PC-3 (cell line): ENCODE data around the gene BICRAL. TPM values are rescaled to one million over a fixed set of nuclear protein-coding genes. Genes with fewer than 3 reads are reported as not detected.
"Not testable (repeated sequence)": the region's sequence is repeated elsewhere in the genome, so short reads cannot be mapped to it uniquely, and the experiment has no call there.

Experiments
- ATAC-seq: fragments of 200-7000 bp; cut with Tn5 transposase; 2 replicates; pipeline ENCODE4 v1.9.1; 2020; ENCODE audit warnings: mild to moderate bottlenecking, moderate library complexity
- BruUV-seq: library from RNA; stranded (reverse); fragments of 400-500 nt; replicated peaks from 2 replicates; lab custom pipeline; 2021; lab: Mats Ljungman, UMichigan
- CTCF ChIA-PET: fragments of 300-600 bp; sonication (Branson Sonifier 250); formaldehyde crosslinking; loops from one replicate; lab custom pipeline; 2022; ENCODE audit warnings: antibody characterized with exemption; lab: Charles Lee
- POLR2A ChIA-PET: fragments of 300-600 bp; sonication (Branson Sonifier 250); formaldehyde crosslinking; loops from one replicate; lab custom pipeline; 2022; ENCODE audit warnings: antibody characterized with exemption; ENCODE audit not compliant: unreplicated experiment; lab: Charles Lee
- DNase-seq: peaks from one replicate; pipeline ENCODE4 v3.0.0-alpha.2; 2015
- H2AFZ ChIP-seq: fragments of 300-600 bp; sonication (generic); 2 replicates; pipeline ENCODE4 v1.6.0; 2016; ENCODE audit warnings: antibody characterized with exemption, low read length
- H3F3A ChIP-seq: fragments of 300-600 bp; sonication (generic); one replicate; pipeline ENCODE4 v1.6.0; 2017; ENCODE audit warnings: antibody characterized with exemption, low read length, control low read depth, mild to moderate bottlenecking; ENCODE audit not compliant: unreplicated experiment
- H3K27ac ChIP-seq: fragments of 300-600 bp; sonication (generic); 2 replicates; pipeline ENCODE4 v1.5.1; 2016; ENCODE audit warnings: mild to moderate bottlenecking, low read length
- H3K27me3 ChIP-seq: fragments of 300-600 bp; sonication (generic); 2 replicates; pipeline ENCODE4 v1.6.1; 2016; ENCODE audit warnings: low read length, mixed read lengths
- H3K36me3 ChIP-seq: fragments of 300-600 bp; sonication (generic); 2 replicates; pipeline ENCODE4 v1.6.1; 2016; ENCODE audit warnings: low read depth, mixed run types, low read length, mixed read lengths
- H3K4me1 ChIP-seq: fragments of 300-600 bp; sonication (generic); 2 replicates; pipeline ENCODE4 v1.5.1; 2016; ENCODE audit warnings: low read length; ENCODE audit not compliant: insufficient read depth
- H3K4me2 ChIP-seq: fragments of 300-600 bp; sonication (generic); 2 replicates; pipeline ENCODE4 v1.6.0; 2016; ENCODE audit warnings: low read length
- H3K4me3 ChIP-seq: fragments of 300-600 bp; sonication (generic); 2 replicates; pipeline ENCODE4 v1.5.1; 2016; ENCODE audit warnings: mild to moderate bottlenecking, low read length, mixed read lengths
- H3K79me2 ChIP-seq: fragments of 300-600 bp; sonication (generic); 2 replicates; pipeline ENCODE4 v1.6.1; 2017; ENCODE audit warnings: low read length, mixed read lengths
- H3K9ac ChIP-seq: fragments of 300-600 bp; sonication (generic); 2 replicates; pipeline ENCODE4 v1.6.0; 2016; ENCODE audit warnings: mild to moderate bottlenecking, low read length
- H3K9me2 ChIP-seq: fragments of 300-600 bp; sonication (generic); replicated peaks from 2 replicates; pipeline ENCODE4 v1.6.1; 2016; ENCODE audit warnings: mixed run types, low read length, mixed read lengths
- H3K9me3 ChIP-seq: fragments of 300-600 bp; sonication (generic); 2 replicates; pipeline ENCODE4 v1.6.1; 2016; ENCODE audit warnings: low read length, mixed read lengths
- H4K20me1 ChIP-seq: fragments of 300-600 bp; sonication (generic); 2 replicates; pipeline ENCODE4 v1.6.1; 2016; ENCODE audit warnings: low read length, mixed read lengths
- CTCF ChIP-seq: fragments of 300-600 bp; sonication (generic); conservative IDR thresholded peaks from 2 replicates; pipeline ENCODE4 v1.5.1; 2017; ENCODE audit warnings: antibody characterized with exemption, low read depth, mild to moderate bottlenecking, low read length
- EZH2 ChIP-seq: fragments of 300-600 bp; sonication (generic); IDR thresholded peaks from one replicate; pipeline ENCODE4 v1.6.1; 2017; ENCODE audit warnings: antibody characterized with exemption, mild to moderate bottlenecking, low read length; ENCODE audit not compliant: unreplicated experiment
- EZH2phosphoT487 ChIP-seq: fragments of 300-600 bp; sonication (generic); IDR thresholded peaks from 2 replicates; pipeline ENCODE4 v1.6.1; 2018; ENCODE audit warnings: mild to moderate bottlenecking, antibody characterized with exemption, low read length, borderline replicate concordance
- intact Hi-C: fragments of 100-400 bp; cut with micrococcal nuclease; formaldehyde crosslinking; loops from 2 replicates; pipeline ENCODE4 v1.9.0; 2023
- total RNA-seq: library from RNA; depleted of rRNA; stranded (reverse); fragments of >200 nt; gene quantifications from 2 replicates; pipeline ENCODE4 v1.2.3, GENCODE V29; 2014

Gene BICRAL
- total RNA-seq, 1 experiment from 2014 or later: 3.3 TPM

- no peak overlapping the region for H3K4me3 ChIP-seq
- H3K4me1 ChIP-seq: peaks cover 5% of the 10 kb centered on the region
- no peak overlapping the region for H3K27ac ChIP-seq
- H3K36me3 ChIP-seq: no peaks in the 10 kb centered on the region
- H4K20me1 ChIP-seq: no peaks in the 10 kb centered on the region
- no peak overlapping the region for H3K4me2 ChIP-seq
- TF ChIP-seq EZH2phosphoT487: no peak
- no peak for TF ChIP-seq EZH2
- no peak for TF ChIP-seq CTCF
- no TSS peak for BruUV-seq
- H3K9ac ChIP-seq: no peak overlapping the region
- intact Hi-C loops: no loop called here
- no peak overlapping the region for H2AFZ ChIP-seq
- POLR2A ChIA-PET: no interaction called here
- no peak for DNase-seq
- no peaks in the 10 kb centered on the region for H3K27me3 ChIP-seq
- no peaks in the 10 kb centered on the region for H3F3A ChIP-seq
- H3K79me2 ChIP-seq: no peaks in the 10 kb centered on the region
- H3K9me2 ChIP-seq: no peaks in the 10 kb centered on the region
- CTCF ChIA-PET: no interaction called here
- H3K9me3 ChIP-seq: no peaks in the 10 kb centered on the region
- no peak for ATAC-seq
Observed at GRCh38 chr6:42771741-42772100, 10.1 kb upstream of the BICRAL start.

GRCh38 chr6:42774201-42774600, 7.7 kb upstream of the BICRAL start:
- Histone ChIP-seq H3K9me3 (no peaks in the 10 kb centered on the region), H3K27ac (no peak overlapping the region), H3F3A (no peaks in the 10 kb centered on the region), H3K4me1 (peaks cover 19% of the 10 kb centered on the region), H3K36me3 (no peaks in the 10 kb centered on the region), H3K79me2 (no peaks in the 10 kb centered on the region), H3K9me2 (no peaks in the 10 kb centered on the region), H3K4me3 (no peak overlapping the region), H3K4me2 (no peak overlapping the region), H4K20me1 (no peaks in the 10 kb centered on the region), H3K9ac (no peak overlapping the region), H2AFZ (no peak overlapping the region), H3K27me3 (no peaks in the 10 kb centered on the region)
- DNase-seq: no peak
- no TSS peak for BruUV-seq
- TF ChIP-seq EZH2 (no peak), CTCF (no peak)
- POLR2A ChIA-PET: no interaction called here
- ATAC-seq: no peak
- CTCF ChIA-PET: no interaction called here
- intact Hi-C loops: no loop called here

GRCh38 chr6:42774821-42775487, 6.9 kb upstream of the BICRAL start:
- CTCF ChIA-PET, H3K27ac ChIP-seq, BruUV-seq: not testable (repeated sequence)

More at GRCh38 chr6:42774821-42775487, 6.9 kb upstream of the BICRAL start:
- H3K9me3 ChIP-seq, ATAC-seq, H3K9ac ChIP-seq, POLR2A ChIA-PET, H3K4me3 ChIP-seq, H3K9me2 ChIP-seq, H3K79me2 ChIP-seq, H3K27me3 ChIP-seq, DNase-seq, H2AFZ ChIP-seq, H3K36me3 ChIP-seq, intact Hi-C loops, H3F3A ChIP-seq, H4K20me1 ChIP-seq, H3K4me2 ChIP-seq: not testable (repeated sequence)
- peaks cover 25% of the 10 kb centered on the region for H3K4me1 ChIP-seq
